ENCODE measurements around the gene INTU. TPM values are rescaled to one million over a fixed set of nuclear protein-coding genes. Genes with fewer than 3 reads are reported as not detected.
A peak's percentile ranks its signal among the peaks of the same experiment; 100 is the strongest.

The INTU gene
- total RNA-seq, 1 donor: 13.0 TPM

DNA sequence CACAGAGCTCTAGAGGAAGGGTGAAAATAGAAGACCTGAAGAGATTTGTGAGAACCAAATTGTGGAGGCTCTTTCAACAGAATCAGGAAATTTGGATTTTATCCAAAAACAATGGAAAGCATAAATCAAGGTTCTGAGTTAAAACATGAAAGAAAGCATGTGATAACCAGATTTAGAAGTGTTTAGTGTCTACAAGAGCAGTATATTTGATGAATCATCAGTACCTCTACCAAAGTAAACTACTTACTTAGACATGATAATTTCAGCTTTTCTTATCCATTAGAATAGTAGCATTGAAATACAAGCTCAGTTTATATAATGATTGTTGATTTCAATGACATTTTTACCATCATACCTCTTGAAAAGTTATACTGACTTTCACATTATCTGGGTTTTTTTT lies 25.9 kb upstream of the INTU start:
- H3K4me3 ChIP-seq (ENCODE audit: low read depth, low read length): no peak overlapping the region
- TF ChIP-seq, protein P1, sequence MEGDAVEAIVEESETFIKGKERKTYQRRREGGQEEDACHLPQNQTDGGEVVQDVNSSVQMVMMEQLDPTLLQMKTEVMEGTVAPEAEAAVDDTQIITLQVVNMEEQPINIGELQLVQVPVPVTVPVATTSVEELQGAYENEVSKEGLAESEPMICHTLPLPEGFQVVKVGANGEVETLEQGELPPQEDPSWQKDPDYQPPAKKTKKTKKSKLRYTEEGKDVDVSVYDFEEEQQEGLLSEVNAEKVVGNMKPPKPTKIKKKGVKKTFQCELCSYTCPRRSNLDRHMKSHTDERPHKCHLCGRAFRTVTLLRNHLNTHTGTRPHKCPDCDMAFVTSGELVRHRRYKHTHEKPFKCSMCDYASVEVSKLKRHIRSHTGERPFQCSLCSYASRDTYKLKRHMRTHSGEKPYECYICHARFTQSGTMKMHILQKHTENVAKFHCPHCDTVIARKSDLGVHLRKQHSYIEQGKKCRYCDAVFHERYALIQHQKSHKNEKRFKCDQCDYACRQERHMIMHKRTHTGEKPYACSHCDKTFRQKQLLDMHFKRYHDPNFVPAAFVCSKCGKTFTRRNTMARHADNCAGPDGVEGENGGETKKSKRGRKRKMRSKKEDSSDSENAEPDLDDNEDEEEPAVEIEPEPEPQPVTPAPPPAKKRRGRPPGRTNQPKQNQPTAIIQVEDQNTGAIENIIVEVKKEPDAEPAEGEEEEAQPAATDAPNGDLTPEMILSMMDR (IDR thresholded peaks at IDR 0.05; ENCODE audit: insufficient read depth, low read depth, low read length): no peak
- DNase-seq (ENCODE audit: low read depth): peak; percentile 2

- TF ChIP-seq, protein P1 (IDR thresholded peaks at IDR 0.05; ENCODE audit: insufficient read depth, low read depth, low read length): no peak
- no peak overlapping the region for H3K4me3 ChIP-seq (ENCODE audit: low read depth, low read length)
- no peak for DNase-seq (ENCODE audit: low read depth)
Measured at GRCh38 chr4:127609484-127609883, 23.3 kb upstream of the INTU start.

DNA sequence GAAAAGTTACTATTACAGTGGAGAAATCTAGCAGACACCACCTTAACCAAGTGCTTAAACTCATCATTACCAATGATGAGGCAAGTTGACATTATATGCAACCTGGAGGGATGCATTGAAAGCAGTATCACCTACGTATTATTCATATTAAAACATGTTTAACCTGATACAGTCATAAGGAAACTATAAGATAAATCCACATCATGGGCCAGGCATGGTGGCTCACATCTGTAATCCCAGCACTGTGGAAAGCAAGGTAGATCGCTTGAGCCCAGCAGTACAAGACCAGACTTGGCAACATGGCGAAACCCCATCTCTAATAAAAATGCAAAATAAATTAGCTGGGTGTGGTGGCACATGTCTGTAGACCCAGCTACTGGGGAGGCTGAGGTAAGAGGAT lies 22.3 kb upstream of the INTU start:
- no peak for DNase-seq (ENCODE audit: low read depth)
- H3K4me3 ChIP-seq (ENCODE audit: low read depth, low read length): no peak overlapping the region
- TF ChIP-seq, protein P1 (IDR thresholded peaks at IDR 0.05; ENCODE audit: insufficient read depth, low read depth, low read length): no peak

DNA sequence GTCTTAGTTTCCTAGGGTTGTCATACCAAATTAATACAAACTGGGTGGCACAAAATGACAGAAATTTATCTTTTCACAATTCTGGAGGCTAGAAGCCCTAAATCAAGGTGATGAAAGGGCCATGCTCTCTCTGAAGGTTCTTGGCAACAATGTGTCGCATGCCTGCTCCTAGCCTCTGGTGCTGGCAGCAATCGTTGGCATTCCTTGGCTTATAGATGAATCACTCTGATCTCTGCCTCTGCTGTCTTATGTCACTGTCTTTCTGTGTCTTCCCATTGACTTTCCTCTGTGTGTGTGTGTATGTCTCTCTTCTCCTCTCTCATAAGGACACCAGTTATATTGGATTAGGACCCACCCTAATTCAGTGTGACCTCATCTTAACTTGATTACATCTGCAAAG lies 15.9 kb upstream of the INTU start:
- H3K4me3 ChIP-seq (ENCODE audit: low read depth, low read length): no peak overlapping the region
- TF ChIP-seq, protein P1 (IDR thresholded peaks at IDR 0.05; ENCODE audit: insufficient read depth, low read depth, low read length): no peak
- DNase-seq (ENCODE audit: low read depth): no peak

GRCh38 chr4:127618427-127618826 lies 14.3 kb upstream of the INTU start:
- H3K4me3 ChIP-seq (ENCODE audit: low read depth, low read length): no peak overlapping the region
- DNase-seq (ENCODE audit: low read depth): no peak
- TF ChIP-seq, protein P1 (IDR thresholded peaks at IDR 0.05; ENCODE audit: insufficient read depth, low read depth, low read length): no peak

- TF ChIP-seq, protein P1 (IDR thresholded peaks at IDR 0.05; ENCODE audit: insufficient read depth, low read depth, low read length): no peak
- peak overlapping the region; percentile 67 for H3K4me3 ChIP-seq (ENCODE audit: low read depth, low read length)
- no peak for DNase-seq (ENCODE audit: low read depth)
Measured at GRCh38 chr4:127622621-127622920, 10.2 kb upstream of the INTU start.

GRCh38 chr4:127622921-127623796 lies 9.6 kb upstream of the INTU start:
- peak; percentile 11 for DNase-seq (ENCODE audit: low read depth)
- H3K4me3 ChIP-seq (ENCODE audit: low read depth, low read length): peak overlapping the region; percentile 67
- TF ChIP-seq, protein P1 (IDR thresholded peaks at IDR 0.05; ENCODE audit: insufficient read depth, low read depth, low read length): peak; percentile 31
